ENCODE results near the gene COMMD9. TPM values are rescaled to one million over a fixed set of nuclear protein-coding genes. Genes with fewer than 3 reads are reported as not detected.

The COMMD9 gene
- total and polyA plus RNA-seq, 8 donors, result 16.5 to 47.6 (median 29.1) TPM

DNA sequence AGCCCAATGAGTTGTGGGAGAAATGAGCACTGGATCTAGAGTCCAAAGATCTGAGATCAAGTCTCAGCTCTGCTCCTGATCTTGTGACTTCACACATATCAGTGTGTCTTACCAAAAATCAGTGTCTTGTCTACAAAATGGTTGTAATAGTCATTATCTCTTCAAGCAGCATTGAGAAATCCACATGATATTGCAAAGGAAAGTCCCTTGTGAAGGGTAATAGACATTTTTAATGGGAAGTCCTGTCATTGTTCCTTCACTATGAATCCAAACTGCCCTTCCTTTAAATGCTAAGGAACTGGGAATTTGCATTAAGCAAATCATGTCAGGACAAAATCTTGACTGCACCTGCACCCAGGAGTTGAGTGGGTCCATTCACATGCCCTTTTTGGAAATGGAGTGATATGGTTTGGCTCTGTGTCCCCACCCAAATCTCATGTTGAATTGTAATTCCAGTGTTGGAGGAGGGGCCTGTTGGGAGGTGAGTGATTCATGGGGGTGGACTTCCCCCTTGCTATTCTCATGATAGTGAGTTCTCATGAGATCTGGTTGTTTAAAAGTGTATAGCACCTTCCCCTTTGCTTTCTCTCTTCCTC is 51.1 kb downstream of the COMMD9 start:
- FAIRE-seq, result no peak
- Histone ChIP-seq H3K9me3 (no peaks in the 10 kb centered on the region), H3K27me3 (no peaks in the 10 kb centered on the region), H3K36me3 (no peaks in the 10 kb centered on the region), H3K4me1 (no peaks in the 10 kb centered on the region), H3K27ac (no peak overlapping the region), H3K4me3 (no peak overlapping the region)
- ATAC-seq, result no peak
- intact Hi-C loops (cut with DNase I), result no loop called here
- TF ChIP-seq CTCF (IDR thresholded peaks at IDR 0.05), result no peak
- DNase-seq, result no peak

GRCh38 chr11:36237391-36237790 is 51.8 kb downstream of the COMMD9 start:
- H3K27ac ChIP-seq, result no peak overlapping the region
- ATAC-seq, result no peak
- FAIRE-seq, result no peak
- no peak for TF ChIP-seq CTCF (IDR thresholded peaks at IDR 0.05)
- DNase-seq, result no peak
- intact Hi-C loops (cut with DNase I), result no loop called here
- no peaks in the 10 kb centered on the region for H3K27me3 ChIP-seq
- H3K4me1 ChIP-seq, result no peaks in the 10 kb centered on the region
- no peaks in the 10 kb centered on the region for H3K9me3 ChIP-seq
- H3K36me3 ChIP-seq, result no peaks in the 10 kb centered on the region
- no peak overlapping the region for H3K4me3 ChIP-seq

GRCh38 chr11:36235750-36236149 is 53.5 kb downstream of the COMMD9 start:
- 56 to 67% methylated on average over 3 of the region's 3 CpGs for WGBS, 2 donors
- intact Hi-C loops (cut with DNase I), result no loop called here
- Histone ChIP-seq H3K27me3 (no peaks in the 10 kb centered on the region), H3K9me3 (no peaks in the 10 kb centered on the region), H3K36me3 (no peaks in the 10 kb centered on the region), H3K27ac (no peak overlapping the region), H3K4me3 (no peak overlapping the region), H3K4me1 (no peaks in the 10 kb centered on the region)
- ATAC-seq (peak in 1 of 4 donors; percentile 20), FAIRE-seq (no peak), DNase-seq (peak in 1 of 6 donors; percentile 23)
- TF ChIP-seq CTCF (IDR thresholded peaks at IDR 0.05), result no peak

DNA sequence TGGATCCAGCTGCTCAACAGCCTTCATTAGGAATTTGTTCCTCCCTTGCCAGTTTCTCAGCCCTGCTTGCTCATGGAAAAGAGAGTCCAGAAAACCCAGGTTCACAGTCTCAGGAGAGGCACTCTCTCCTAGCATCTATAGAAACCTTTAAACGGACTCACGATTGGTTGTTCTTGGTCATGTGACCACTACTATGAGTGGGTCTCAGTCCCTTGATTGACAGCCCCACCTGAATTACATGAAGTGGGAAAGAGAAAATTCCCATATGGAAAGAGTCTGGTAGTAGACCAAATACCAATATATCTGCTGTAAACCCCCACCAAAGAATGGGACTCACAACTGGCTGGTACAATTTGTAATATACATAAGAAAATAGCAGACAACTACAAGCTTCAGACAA is 54.4 kb downstream of the COMMD9 start:
- DNase-seq (no peak), FAIRE-seq (no peak), ATAC-seq (no peak)
- H3K27ac ChIP-seq, result no peak overlapping the region
- intact Hi-C loops (cut with DNase I), result no loop called here
- no peak overlapping the region for H3K4me3 ChIP-seq
- 93 to 96% methylated on average over 2 of the region's 2 CpGs for WGBS, 2 donors
- no peaks in the 10 kb centered on the region for H3K9me3 ChIP-seq
- H3K36me3 ChIP-seq, result no peaks in the 10 kb centered on the region
- H3K27me3 ChIP-seq, result no peaks in the 10 kb centered on the region
- H3K4me1 ChIP-seq, result no peaks in the 10 kb centered on the region
- no peak for TF ChIP-seq CTCF (IDR thresholded peaks at IDR 0.05)

DNA sequence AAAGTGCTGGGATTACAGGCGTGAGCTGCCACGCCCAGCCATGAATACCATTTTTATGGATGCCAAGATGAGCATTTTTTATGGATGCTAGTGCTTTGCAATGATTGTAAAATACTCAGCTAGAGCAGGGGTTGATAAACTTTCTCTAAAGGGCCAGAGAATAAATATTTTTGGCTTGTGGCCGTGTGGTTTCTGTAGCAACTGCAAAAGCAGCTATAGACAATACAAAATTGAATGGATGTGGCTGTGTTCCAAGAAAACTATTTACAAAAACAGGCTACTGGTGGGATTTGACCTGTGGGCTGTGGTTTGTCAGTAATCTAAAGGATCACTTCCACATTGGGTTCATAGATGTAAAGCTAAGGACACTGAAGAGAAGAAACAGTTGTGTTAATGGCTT is 56.0 kb downstream of the COMMD9 start:
- Histone ChIP-seq H3K4me3 (no peak overlapping the region), H3K9me3 (no peaks in the 10 kb centered on the region), H3K36me3 (no peaks in the 10 kb centered on the region), H3K27ac (no peak overlapping the region), H3K4me1 (no peaks in the 10 kb centered on the region), H3K27me3 (no peaks in the 10 kb centered on the region)
- DNase-seq (no peak), FAIRE-seq (no peak), ATAC-seq (no peak)
- no peak for TF ChIP-seq CTCF (IDR thresholded peaks at IDR 0.05)
- 61 to 64% methylated on average over 3 of the region's 3 CpGs for WGBS, 2 donors
- intact Hi-C loops (cut with DNase I), result no loop called here
